ENCODE data around the gene ZNF746. TPM values are rescaled to one million over a fixed set of nuclear protein-coding genes. Genes with fewer than 3 reads are reported as not detected.

ZNF746 gene
- total RNA-seq, 2 donors from 2014 or later = 15.3 to 15.5 TPM

GRCh38 chr7:149471289-149471953 lies 26.2 kb downstream of the ZNF746 start:
- H3K27ac Mint-ChIP-seq = no peak overlapping the region
- ATAC-seq = no peak
- H3K9me3 Mint-ChIP-seq = no peaks in the 10 kb centered on the region
- no peak for DNase-seq (ENCODE audit: low spot score in 2 of 2)
- H3K36me3 Mint-ChIP-seq = peaks cover 9 to 23% of the 10 kb centered on the region in 2 donors

GRCh38 chr7:149469806-149470205 lies 27.8 kb downstream of the ZNF746 start:
- no peak for ATAC-seq
- H3K27ac Mint-ChIP-seq = no peak overlapping the region
- H3K36me3 Mint-ChIP-seq = peaks cover 4 to 23% of the 10 kb centered on the region in 2 donors

DNA sequence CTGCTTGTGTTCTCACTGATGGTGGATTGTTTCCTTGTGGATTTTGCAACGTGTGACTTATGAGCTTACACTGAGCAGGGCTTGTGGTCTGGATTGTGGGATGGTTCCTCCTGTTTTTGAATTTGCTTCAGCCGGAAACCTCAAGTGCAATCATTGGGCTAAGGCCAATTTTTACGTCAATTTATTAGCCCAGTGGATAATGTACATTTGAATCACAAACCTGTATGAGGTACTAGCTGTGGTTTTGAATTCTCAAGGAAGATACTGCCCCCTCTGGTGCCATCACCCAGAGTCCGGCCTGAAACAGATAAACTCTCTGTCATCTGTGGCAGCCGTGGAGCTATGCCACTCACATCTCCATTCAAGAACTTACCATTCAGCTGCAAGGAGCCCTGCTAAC lies 29.4 kb downstream of the ZNF746 start:
- Mint-ChIP-seq H3K27ac (no peak overlapping the region), H3K9me3 (no peaks in the 10 kb centered on the region), H3K36me3 (peaks cover 4 to 20% of the 10 kb centered on the region in 2 donors)
- no peak for DNase-seq (ENCODE audit: low spot score in 2 of 2)
- no peak for ATAC-seq

More at GRCh38 chr7:149469806-149470205, 27.8 kb downstream of the ZNF746 start:
- no peak for DNase-seq (ENCODE audit: low spot score in 2 of 2)
- no peaks in the 10 kb centered on the region for H3K9me3 Mint-ChIP-seq

- ATAC-seq (no peak), DNase-seq (ENCODE audit: low spot score in 2 of 2) (no peak)
- no peak overlapping the region for H3K27ac Mint-ChIP-seq
- no peaks in the 10 kb centered on the region for H3K9me3 Mint-ChIP-seq
- H3K36me3 Mint-ChIP-seq = peaks cover 2 to 12% of the 10 kb centered on the region in 2 donors
Observed at GRCh38 chr7:149467321-149467859, 30.2 kb downstream of the ZNF746 start.

DNA sequence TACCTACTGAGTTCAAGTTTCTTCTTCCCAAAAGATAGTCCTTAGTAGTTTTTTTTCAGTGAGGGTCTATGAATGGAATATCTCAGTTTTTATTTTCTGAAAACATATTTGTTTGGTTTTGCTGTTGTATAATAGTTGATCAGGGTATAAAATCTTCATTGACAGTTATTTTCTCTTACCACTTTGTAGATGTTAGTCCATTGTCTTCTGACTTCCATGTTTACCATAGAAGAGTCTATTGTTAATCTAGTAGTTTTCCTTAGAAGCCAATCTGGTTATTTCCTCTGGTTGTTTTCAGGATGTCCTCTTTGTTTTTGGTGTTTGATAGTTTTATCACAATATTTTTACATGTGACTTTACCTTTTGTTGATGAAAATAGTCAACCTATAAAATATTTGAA lies 31.2 kb downstream of the ZNF746 start:
- Mint-ChIP-seq H3K36me3 (peaks cover 0 to 10% of the 10 kb centered on the region in 2 donors), H3K9me3 (no peaks in the 10 kb centered on the region), H3K27ac (no peak overlapping the region)
- DNase-seq (ENCODE audit: low spot score in 2 of 2) (no peak), ATAC-seq (no peak)

DNA sequence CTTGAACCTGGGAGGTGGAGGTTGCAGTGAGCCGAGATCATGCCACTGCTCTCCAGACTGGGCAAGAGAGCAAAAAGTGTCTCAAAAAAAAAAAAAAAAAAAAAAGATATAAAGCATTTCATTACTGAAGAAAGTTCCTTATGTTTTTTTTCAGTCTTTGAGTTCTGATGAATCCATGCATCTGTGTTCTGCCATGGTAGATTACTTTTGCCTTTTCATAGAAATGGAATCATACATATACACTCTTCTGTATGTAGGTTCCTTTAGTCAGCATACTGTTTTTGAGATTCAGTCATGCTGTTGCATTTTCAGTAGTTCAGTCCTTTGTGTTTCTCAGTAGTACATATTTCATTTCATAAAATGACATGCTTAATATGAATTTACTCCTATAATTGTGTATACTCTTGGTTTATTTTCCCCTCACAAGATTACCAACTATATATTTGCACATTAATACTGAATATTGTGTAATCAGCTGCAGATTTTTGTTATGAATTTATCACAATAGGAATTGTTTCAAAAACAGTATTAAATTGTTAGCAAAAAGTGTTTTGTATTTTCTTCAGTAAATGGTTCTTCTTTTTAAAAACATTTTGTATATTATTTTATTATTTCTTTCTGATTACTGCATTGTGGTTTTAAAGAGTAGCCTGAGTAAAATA lies 34.0 kb downstream of the ZNF746 start:
- no peak overlapping the region for H3K27ac Mint-ChIP-seq
- no peak for ATAC-seq
- H3K9me3 Mint-ChIP-seq = no peaks in the 10 kb centered on the region
- peaks cover 0 to 15% of the 10 kb centered on the region in 2 donors for H3K36me3 Mint-ChIP-seq
- DNase-seq (ENCODE audit: low spot score in 2 of 2) = no peak

DNA sequence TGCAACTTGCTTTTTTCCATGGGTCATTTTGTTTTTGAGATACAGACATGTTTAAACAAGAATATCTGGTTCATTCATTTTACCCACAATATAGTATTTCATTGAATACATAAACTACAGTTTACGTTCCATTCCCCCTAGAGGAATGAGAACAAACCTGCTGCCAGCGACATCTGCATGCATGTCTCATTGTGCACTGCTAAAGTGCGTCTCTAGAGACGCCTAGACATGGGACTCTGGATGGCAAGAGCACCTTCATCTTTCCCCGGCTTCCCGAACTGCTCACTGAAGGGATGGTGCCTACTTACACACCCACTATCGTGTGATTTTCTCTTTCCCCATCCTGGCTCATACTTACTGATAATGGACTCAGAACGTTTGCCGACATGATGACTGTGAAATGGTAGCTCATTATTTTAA lies 35.5 kb downstream of the ZNF746 start:
- no peak for ATAC-seq
- peak overlapping the region in 1 of 2 donors; percentile 5 for H3K27ac Mint-ChIP-seq
- H3K36me3 Mint-ChIP-seq = peaks cover 0 to 15% of the 10 kb centered on the region in 2 donors
- no peaks in the 10 kb centered on the region for H3K9me3 Mint-ChIP-seq
- no peak for DNase-seq (ENCODE audit: low spot score in 2 of 2)

GRCh38 chr7:149460493-149461277 lies 36.9 kb downstream of the ZNF746 start, which contains the start of gene ZNF777:
Gene ZNF777 (minus strand): TSS chr7:149461062. CDS start chr7:149456022, 5,040 bp downstream.
- peak within 1 kb of the TSS; percentile 56 to 86 for H3K27ac Mint-ChIP-seq
- no peaks in the 10 kb centered on the region for H3K9me3 Mint-ChIP-seq
- peaks cover 0 to 6% of the 10 kb centered on the region in 2 donors for H3K36me3 Mint-ChIP-seq
- DNase-seq (ENCODE audit: low spot score in 2 of 2) (peak; percentile 75 to 78), ATAC-seq (peak; percentile 89 to 96)

- H3K27ac Mint-ChIP-seq = no peak overlapping the region
- ATAC-seq (peak; percentile 49 to 63), DNase-seq (ENCODE audit: low spot score in 2 of 2) (peak; percentile 38 to 60)
- H3K36me3 Mint-ChIP-seq = peaks cover 0 to 6% of the 10 kb centered on the region in 2 donors
- H3K9me3 Mint-ChIP-seq = no peaks in the 10 kb centered on the region
Observed at GRCh38 chr7:149459540-149460452, 37.8 kb downstream of the ZNF746 start.

- DNase-seq (ENCODE audit: low spot score in 2 of 2) (no peak), ATAC-seq (no peak)
- H3K9me3 Mint-ChIP-seq = no peaks in the 10 kb centered on the region
- H3K36me3 Mint-ChIP-seq = peaks cover 0 to 6% of the 10 kb centered on the region in 2 donors
- H3K27ac Mint-ChIP-seq = no peak overlapping the region
Observed at GRCh38 chr7:149459201-149459539, 38.4 kb downstream of the ZNF746 start.

DNA sequence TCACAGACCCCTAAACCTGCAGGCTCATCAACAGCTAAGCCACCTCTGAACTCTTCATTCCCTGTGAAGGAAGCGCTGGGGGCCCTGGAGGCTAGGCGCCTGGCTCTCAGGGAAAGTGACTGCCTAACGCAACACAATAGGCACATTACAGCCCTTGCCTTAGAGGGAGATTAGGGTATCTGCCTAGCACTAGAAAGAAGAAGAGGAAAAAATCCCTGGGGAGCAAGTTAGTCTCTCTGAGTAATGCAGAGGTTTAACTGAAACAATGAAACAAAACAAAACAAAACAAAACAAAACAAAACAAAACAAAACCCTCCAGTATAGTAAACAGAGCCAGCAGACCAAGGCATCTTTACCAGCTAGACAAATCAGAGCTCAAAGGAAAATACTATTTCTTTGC lies 39.4 kb downstream of the ZNF746 start:
- ATAC-seq = no peak
- peak overlapping the region in 1 of 2 donors; percentile 18 for H3K27ac Mint-ChIP-seq
- no peak for DNase-seq (ENCODE audit: low spot score in 2 of 2)
- H3K9me3 Mint-ChIP-seq = no peaks in the 10 kb centered on the region
- peaks cover 0 to 6% of the 10 kb centered on the region in 2 donors for H3K36me3 Mint-ChIP-seq

GRCh38 chr7:149457766-149458165 lies 39.8 kb downstream of the ZNF746 start:
- Mint-ChIP-seq H3K27ac (no peak overlapping the region), H3K9me3 (no peaks in the 10 kb centered on the region), H3K36me3 (peaks cover 0 to 6% of the 10 kb centered on the region in 2 donors)
- DNase-seq (ENCODE audit: low spot score in 2 of 2) (no peak), ATAC-seq (no peak)

- no peaks in the 10 kb centered on the region for H3K9me3 Mint-ChIP-seq
- ATAC-seq (no peak), DNase-seq (ENCODE audit: low spot score in 2 of 2) (no peak)
- no peak overlapping the region for H3K27ac Mint-ChIP-seq
- H3K36me3 Mint-ChIP-seq = peaks cover 0 to 6% of the 10 kb centered on the region in 2 donors
Observed at GRCh38 chr7:149456506-149457421, 40.8 kb downstream of the ZNF746 start.

DNA sequence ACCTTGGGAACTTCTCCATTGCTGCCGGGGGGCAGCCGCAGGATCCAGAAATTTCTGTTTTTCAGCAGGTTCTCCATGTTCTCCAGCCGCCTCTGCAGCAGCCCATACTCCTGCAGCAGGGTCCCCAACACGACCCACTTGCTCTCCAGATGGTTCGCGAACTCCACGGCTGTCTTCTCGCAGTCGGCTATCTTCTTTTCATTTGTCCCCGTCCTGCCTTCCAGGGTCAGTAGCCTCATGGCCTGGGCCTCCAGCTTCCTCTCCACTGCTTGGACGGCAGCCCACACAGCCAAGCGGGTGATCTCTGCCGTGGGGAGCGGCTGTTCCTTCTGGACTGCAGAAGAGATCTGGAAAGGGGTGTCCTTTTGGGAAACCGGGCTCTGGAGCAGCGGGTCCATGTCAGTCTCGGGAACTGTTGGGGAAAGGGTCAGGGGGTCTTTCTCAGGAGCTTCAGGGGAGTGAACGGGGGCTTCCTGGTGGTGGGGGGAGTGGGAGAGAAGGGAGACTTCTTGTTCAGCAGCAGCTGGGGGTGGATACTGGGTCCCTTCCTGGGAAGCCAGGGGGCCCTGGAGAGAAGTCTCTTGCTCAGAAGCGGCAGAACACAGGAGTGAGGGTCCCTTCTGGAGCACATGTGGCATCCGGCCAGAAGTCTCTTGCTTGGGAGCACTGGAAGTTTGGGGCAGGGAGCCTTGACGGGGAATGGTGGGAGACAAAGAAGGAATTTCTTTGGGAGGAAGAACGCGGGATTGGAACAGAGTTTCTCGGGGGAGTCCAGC lies 42.2 kb downstream of the ZNF746 start:
- DNase-seq (ENCODE audit: low spot score in 2 of 2) = no peak
- no peaks in the 10 kb centered on the region for H3K9me3 Mint-ChIP-seq
- peaks cover 0 to 8% of the 10 kb centered on the region in 2 donors for H3K36me3 Mint-ChIP-seq
- ATAC-seq = no peak
- no peak overlapping the region for H3K27ac Mint-ChIP-seq

Data from activated naive CD4-positive, alpha-beta T cell treated with anti-CD3 and anti-CD28 coated beads, Interleukin-2, amount 50 U/mL, for 72 hours (primary cell).